ENCODE measurements around the gene MSL2. TPM values are rescaled to one million over a fixed set of nuclear protein-coding genes. Genes with fewer than 3 reads are reported as not detected.
A peak's percentile ranks its signal among the peaks of the same experiment; 100 is the strongest.
"Not testable (repeated sequence)": the region's sequence is repeated elsewhere in the genome, so short reads cannot be mapped to it uniquely, and the experiment has no call there.

The MSL2 gene
- polyA plus RNA-seq, 3 donors: 4.2 to 7.2 (median 6.5) TPM

GRCh38 chr3:136194409-136195257, 1.5 kb downstream of the MSL2 start:
- peak overlapping the region; percentile 95 for H3K27ac ChIP-seq (ENCODE audit: low read depth, low read length)
- WGBS, 3 donors: 0 to 1% (median 0%) methylated on average over 47 of the region's 47 CpGs

- WGBS, 3 donors: 0 to 3% (median 2%) methylated on average over 6 of the region's 6 CpGs
- no peak overlapping the region for H3K27ac ChIP-seq (ENCODE audit: low read depth, low read length)
These were observed 2.7 kb downstream of the MSL2 start for GRCh38 chr3:136193278-136194054.

DNA sequence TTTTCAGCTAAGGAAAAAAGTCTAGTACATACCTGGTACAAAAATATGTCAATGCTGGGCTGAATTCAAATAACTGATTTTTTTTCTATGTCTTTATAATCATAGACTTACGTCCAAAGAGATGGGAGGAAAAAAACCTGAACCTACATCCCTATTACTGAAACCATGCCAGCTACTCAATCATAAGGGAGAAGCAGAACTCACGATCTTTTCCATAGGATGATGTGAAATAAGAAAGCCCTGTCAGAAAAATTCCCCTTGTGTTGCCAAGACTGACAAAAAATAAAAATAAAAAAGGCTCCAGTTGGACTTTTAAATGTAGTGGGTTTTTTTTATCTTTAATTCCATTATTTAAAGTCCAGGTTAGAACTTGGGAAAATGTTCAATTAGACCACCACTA, 3.3 kb downstream of the MSL2 start:
- WGBS, 3 donors: 0 to 3% (median 2%) methylated on average over 2 of the region's 2 CpGs

GRCh38 chr3:136192195-136192594, 3.9 kb downstream of the MSL2 start:
- not testable (repeated sequence) for H3K27ac ChIP-seq (ENCODE audit: low read depth, low read length)
- 27 to 31% (median 29%) methylated on average over 6 of the region's 6 CpGs for WGBS, 3 donors

More for the DNA sequence above, 3.3 kb downstream of the MSL2 start:
- no peak overlapping the region for H3K27ac ChIP-seq (ENCODE audit: low read depth, low read length)

- WGBS, 3 donors: 90 to 93% (median 92%) methylated on average over 11 of the region's 11 CpGs
- no peak overlapping the region for H3K27ac ChIP-seq (ENCODE audit: low read depth, low read length)
These were observed 6.1 kb downstream of the MSL2 start for GRCh38 chr3:136189859-136190617.

DNA sequence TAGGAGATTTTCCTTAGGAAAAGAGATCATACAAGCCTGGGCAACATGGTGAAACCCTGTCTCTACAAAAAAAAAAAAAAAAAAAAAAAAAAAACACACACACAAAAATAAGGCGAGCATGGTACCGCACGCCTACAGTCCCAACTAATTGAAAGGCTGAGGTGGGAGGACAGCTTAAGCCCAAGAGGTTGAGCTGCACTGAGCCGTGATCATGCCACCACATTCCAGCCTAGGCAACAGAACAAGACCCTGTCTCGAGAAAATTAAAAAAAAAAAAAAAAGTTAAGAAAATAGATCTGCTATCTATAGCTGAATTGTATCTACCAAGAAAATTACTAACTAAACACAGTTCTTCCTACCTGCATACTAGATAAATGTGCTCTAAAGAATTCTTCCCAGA, 7.1 kb downstream of the MSL2 start:
- H3K27ac ChIP-seq (ENCODE audit: low read depth, low read length): no peak overlapping the region
- WGBS, 3 donors: 85 to 87% (median 86%) methylated on average over 5 of the region's 5 CpGs

DNA sequence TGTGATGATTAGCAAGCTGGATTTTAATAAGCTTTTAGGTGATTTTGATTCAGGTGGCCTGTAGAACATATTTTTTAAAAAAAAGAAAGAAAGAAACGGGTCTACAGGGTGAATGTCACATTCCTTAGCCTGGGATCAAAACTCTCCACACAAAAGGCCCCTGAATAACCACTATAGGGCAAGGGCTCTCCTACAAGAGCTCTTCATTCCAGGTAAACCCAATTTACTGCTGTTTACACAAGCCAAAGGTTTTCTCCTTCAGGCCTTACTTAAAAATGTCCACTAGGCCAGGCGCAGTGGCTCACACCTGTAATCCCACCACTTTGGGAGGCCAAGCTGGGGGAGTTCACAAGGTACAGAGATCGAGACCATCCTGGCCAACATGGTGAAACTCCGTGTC, 8.3 kb downstream of the MSL2 start:
- H3K27ac ChIP-seq (ENCODE audit: low read depth, low read length): no peak overlapping the region
- WGBS, 3 donors: 68 to 79% (median 78%) methylated on average over 4 of the region's 4 CpGs

DNA sequence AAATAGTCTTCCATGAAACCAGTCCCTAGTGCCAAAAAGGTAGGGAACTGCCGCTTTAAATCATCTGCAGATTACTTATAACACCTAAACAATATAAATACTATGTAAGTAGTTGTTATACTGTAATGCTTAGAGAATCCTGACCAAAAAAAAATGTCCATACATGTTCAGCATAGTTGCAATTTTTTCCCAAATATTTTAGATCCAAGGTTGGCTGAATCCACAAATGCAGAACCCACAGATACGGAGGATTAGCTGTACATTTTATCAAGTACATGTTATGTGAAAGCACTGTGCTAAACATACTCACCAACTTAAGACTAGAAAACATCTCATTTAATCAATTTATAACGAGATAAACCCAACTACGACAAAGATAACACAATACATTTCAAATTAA, 9.3 kb downstream of the MSL2 start:
- 64 to 74% (median 71%) methylated on average over 4 of the region's 4 CpGs for WGBS, 3 donors
- no peak overlapping the region for H3K27ac ChIP-seq (ENCODE audit: low read depth, low read length)

DNA sequence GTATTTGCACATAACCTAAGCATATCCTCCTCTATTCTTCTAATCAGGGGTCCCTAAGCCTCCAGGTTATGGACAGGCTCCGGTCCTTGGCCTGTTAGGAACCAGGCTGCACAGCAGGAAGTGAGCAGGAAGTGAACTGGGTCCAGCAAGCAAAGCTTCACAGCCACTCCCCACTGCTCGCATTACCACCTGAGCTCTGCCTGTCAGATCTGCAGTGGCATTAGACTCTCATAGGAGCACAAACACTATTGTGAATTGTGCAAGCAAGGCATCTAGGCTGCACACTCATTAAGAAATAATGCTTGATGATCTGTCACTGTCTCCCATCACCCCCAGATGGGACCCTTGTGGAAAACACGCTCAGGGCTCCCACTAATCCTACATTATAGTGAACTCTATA, 9.8 kb downstream of the MSL2 start:
- 43 to 52% (median 49%) methylated on average over 3 of the region's 3 CpGs for WGBS, 3 donors
- no peak overlapping the region for H3K27ac ChIP-seq (ENCODE audit: low read depth, low read length)

GRCh38 chr3:136184703-136185102, 11.4 kb downstream of the MSL2 start:
- H3K27ac ChIP-seq (ENCODE audit: low read depth, low read length): no peak overlapping the region
- 35 to 68% (median 63%) methylated on average over 2 of the region's 2 CpGs for WGBS, 3 donors

- H3K27ac ChIP-seq (ENCODE audit: low read depth, low read length): no peak overlapping the region
- WGBS, 3 donors: 88 to 92% (median 89%) methylated on average over 8 of the region's 8 CpGs
These were observed 14.4 kb downstream of the MSL2 start for GRCh38 chr3:136181741-136182140.

GRCh38 chr3:136177876-136178275, 18.3 kb downstream of the MSL2 start:
- H3K27ac ChIP-seq (ENCODE audit: low read depth, low read length): no peak overlapping the region
- WGBS, 3 donors: 64 to 71% (median 64%) methylated on average over 4 of the region's 4 CpGs

GRCh38 chr3:136173939-136174490, 22.1 kb downstream of the MSL2 start:
- H3K27ac ChIP-seq (ENCODE audit: low read depth, low read length): no peak overlapping the region

DNA sequence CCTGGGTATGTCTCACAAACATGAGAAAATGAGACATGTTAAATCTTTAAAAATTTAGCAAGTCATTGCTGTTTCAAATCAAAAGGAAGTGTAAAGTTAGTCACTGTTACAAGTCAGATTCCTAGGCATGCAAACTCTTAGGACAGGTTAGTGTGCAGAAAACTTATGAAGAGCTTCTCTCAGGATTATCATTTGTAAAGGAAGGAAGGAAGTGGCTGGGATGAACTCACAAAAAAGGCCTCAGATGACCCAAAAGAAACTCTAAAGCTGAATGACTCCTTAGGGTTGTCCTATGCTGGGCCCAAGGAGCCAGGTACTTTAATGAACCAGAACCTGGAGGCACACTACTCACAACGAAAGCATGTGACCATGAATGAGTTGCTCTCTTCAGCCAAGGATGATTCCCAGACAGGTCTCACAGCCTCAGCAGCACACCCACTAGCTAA, 25.0 kb downstream of the MSL2 start:
- H3K27ac ChIP-seq (ENCODE audit: low read depth, low read length): no peak overlapping the region
- 52 to 65% (median 53%) methylated on average over 1 of the region's 1 CpG for WGBS, 3 donors

DNA sequence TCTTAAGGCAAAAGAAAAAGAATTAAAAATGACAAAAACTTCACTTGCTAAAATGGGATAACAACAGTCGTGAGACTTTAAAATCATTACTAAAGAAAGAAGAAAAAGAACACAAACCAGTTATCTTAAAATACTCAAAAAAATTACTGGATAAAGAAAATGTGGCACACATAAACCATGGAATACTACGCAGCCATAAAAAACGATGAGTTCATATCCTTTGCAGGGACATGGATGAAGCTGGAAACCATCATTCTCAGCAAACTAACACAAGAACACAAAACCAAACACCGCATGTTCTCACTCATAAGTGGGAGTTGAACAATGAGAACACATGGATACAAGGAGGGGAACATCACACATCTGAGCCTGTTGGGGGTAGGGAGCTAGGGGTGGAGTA, 27.9 kb downstream of the MSL2 start:
- H3K27ac ChIP-seq (ENCODE audit: low read depth, low read length): not testable (repeated sequence)
- 94 to 99% (median 95%) methylated on average over 4 of the region's 4 CpGs for WGBS, 3 donors

- no peak overlapping the region for H3K27ac ChIP-seq (ENCODE audit: low read depth, low read length)
- WGBS, 3 donors: 52 to 85% (median 80%) methylated on average over 3 of the region's 3 CpGs
These were observed 29.6 kb downstream of the MSL2 start for GRCh38 chr3:136166507-136166906.

DNA sequence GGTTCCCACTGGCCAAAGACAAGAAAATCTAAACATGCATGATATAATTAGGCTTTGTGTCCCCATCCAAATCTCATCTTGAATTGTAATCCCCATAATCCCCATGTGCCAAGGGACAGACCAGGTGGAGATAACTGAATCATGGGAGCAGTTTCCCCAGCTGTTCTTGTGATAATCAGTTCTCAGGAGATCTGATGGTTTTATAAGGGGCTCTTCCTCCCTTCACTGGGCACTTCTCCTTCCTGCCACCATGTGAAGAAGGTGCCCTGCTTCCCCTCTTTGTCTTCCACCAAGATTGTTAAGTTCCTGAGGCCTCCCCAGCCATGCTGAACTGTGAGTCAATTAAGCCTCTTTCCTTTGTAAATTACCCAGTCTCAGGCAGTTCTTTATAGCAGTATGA, 32.5 kb downstream of the MSL2 start:
- not testable (repeated sequence) for H3K27ac ChIP-seq (ENCODE audit: low read depth, low read length)

GRCh38 chr3:136162322-136162721, 33.8 kb downstream of the MSL2 start:
- WGBS, 3 donors: 83 to 94% (median 88%) methylated on average over 7 of the region's 7 CpGs
- no peak overlapping the region for H3K27ac ChIP-seq (ENCODE audit: low read depth, low read length)

DNA sequence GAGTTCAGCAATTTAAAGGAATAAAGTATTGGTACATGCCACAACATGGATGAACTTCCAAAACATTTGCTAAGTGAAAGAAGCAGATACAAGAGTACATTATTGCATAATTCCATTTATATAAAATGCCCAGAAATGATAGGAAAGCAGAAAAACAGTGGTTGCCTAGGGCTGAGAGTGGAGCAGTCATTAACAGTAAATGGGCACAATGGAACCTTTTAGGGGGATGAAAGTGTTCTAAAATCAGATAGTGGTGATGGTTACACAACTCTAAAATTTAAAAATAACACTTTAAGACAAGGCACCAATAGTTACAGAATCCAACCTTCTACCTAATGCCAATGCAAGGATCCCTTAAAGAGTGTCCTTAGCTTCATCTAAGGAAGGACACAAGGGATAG, 34.6 kb downstream of the MSL2 start:
- no peak overlapping the region for H3K27ac ChIP-seq (ENCODE audit: low read depth, low read length)

Measured in adipose tissue (tissue), 3 donors.